ENCODE results near the gene FOXD1.
"Not testable (repeated sequence)": the region's sequence is repeated elsewhere in the genome, so short reads cannot be mapped to it uniquely, and the experiment has no call there.

FOXD1 gene

DNA sequence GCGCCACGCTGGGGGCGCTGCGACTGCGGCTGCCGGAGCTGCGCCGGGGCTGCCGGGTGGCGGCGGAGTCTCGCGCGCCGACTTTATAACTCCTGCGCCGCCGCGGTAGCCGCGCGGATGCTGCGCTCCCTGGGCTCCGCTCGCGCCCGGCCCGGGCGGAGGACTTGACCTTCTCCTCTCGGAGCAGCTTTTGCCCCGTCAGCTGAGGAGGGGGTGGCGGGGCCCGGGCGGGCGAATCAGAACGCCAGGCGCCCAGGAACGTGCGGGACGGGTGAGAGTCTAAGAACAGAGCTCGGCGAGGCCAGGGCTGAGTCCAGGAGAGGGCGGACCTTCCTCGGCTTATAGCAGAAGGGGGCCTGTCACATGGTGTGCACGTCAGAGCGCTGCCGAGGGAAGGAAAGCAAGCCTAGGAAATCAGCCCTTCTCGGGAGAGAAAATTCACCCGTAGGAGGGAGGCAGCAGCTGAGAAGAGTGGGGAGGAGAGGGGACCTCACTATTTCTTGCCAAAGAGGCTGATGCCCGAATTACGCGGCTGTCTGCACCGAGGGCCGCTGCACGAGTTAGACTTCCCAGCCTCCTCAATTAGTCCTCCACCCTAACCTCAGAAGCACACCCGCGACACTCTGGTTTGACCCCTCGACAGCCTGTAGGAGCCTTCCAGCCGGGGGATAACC, at the start of gene FOXD1:
TSS of gene FOXD1 (minus strand) at position 315 of the 674 bp plus-strand sequence. CDS start 415 bp downstream, outside the sequence.
- DNase-seq (ENCODE audit: low read depth) = peak; percentile 82

DNA sequence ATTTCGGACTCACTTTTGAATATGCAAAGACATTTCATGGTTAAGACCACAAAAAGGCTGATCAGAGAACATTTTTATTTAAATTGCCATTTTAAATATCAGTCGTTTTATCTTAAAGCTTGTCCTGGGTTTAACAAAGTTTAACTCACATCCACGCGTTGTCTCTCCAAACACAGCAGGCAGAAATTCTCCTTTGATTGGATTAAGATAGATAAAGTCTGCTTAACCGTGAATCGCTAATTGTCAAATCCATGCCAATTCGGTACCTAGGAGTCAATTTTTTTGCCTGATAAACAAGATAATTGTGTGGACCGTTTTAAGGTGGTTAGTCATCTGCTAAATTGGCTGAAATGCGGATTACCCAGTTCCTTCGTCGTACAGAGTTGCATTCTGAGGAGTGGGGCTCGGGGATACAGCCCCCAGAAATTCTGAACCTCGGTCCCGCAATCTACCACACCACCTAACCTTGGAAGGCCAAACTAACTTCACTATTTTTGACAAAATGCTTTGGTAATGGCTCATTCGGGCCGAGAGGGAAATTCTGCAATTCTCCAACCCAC, 49.0 kb upstream of the FOXD1 start:
- no peak for DNase-seq (ENCODE audit: low read depth)

DNA sequence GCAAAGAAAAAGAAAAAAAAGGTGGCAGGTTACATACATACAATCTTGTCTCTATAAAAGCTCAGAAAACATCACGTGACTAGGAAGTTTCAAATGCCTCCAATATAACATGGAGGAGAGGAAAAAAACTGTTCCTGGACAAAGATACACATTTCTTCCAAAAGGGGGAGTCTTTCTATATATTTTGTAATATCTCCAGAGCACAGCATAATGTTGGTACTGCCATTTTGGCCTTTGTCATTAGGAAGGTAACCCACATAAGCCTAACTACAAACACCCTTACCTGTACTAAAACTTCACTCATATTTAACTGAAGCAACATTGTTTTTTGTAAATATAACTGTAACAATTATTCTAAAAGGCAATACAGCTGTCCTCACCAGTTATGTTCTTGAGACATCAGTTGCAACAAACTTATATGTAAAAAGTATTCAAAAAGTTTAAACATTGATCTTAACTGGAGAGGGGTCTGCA, 48.4 kb upstream of the FOXD1 start:
- no peak for DNase-seq (ENCODE audit: low read depth)

DNA sequence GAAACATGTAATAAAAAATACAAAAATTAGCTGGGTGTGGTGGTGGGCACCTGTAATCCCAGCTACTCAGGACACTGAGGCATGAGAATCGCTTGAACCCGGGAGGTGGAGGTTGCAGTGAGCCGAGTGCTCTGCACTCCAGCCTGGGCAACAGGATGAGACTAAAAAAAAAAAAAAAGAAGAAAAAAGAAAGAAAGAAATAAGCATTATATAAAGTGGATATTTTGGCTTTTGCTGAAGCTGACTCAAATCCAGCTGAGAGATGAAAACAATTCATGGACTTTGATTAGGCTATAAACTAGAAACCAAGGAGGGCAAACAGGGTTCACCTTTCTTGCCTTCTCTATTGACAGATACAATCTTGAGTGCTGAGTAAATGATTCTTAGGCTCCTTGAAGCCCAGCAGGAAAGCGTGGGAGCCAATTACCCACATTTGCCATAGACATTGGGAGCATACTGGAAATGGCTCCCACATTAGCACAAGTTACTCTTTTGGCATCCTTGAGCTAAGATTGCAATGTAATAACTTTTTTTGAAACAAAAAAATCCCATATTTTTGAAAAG, 47.3 kb upstream of the FOXD1 start:
- DNase-seq (ENCODE audit: low read depth) = no peak

DNA sequence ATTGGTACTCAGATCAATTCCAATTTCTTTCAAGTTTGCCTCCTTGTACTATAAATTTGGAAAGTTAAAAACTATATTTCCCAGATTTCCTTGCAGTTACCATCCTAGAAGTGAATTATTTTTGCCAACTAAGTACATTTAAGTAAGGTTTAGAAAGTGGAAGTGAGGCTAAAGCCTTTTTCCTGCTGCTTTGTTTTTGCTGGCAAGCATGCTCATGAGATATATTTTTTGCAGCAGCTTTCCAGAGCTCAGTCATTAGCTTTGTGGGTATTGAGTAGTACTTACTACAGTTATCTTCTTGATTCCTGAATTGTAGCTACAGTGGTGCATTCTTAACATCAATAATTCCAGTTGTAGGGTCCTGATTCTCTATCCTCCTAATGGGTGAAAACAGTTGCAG, 46.1 kb upstream of the FOXD1 start:
- DNase-seq (ENCODE audit: low read depth) = no peak

DNA sequence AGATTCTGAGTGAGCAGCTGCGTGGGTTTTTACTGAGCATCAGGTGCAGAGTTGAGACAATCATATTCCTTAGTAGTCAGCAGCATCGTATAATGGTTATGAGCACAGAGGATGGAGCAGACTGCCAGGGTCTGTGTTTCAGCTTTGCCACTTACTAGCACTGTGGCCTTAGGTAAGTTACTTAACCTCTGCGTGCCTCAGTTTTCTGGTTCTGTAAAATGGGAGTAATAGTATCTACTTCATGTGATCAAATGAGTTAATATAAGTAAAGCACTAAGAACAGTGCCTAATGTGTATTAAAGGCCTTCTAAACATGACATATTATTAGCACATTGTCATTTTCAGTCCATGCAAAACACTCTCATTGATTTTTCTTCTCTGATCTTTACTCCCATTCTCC, 44.8 kb upstream of the FOXD1 start:
- DNase-seq (ENCODE audit: low read depth) = no peak

DNA sequence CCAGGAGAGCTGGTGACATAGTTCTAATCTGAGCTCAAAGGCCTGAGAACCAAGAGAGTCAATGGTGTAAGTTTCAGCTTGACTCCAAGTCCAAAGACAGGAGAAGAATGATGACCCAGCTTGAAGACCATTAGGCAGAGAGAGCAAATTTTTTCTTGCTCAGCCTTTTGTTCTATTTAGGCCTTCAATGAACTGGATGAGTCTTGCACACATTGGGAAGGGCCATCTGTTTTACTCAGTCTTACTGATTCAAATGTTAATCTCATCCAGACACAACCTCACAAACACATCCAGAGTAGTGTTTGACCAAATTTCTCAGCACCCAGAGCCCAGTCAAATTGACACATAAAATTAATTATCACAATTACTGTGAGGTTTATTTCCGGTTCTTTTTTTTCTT, 42.6 kb upstream of the FOXD1 start:
- no peak for DNase-seq (ENCODE audit: low read depth)

DNA sequence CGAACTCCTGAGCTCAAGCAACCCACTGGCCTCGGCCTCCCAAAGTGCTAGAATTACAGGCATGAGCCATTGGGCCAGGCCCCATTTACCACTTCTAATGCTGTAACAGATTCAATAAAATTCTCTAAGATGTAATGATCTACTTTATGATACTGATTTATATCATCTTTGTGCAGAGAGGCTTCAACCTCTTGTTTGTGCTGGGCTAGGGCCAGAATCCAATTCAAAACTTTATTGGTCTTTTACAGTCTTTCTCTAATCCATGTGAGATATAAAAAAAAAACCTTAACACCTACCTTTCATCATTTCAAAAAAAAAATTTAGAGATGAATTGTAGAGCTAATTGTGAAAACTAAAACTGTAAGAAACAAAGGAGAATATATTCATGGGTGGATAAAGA, 41.5 kb upstream of the FOXD1 start:
- no peak for DNase-seq (ENCODE audit: low read depth)

DNA sequence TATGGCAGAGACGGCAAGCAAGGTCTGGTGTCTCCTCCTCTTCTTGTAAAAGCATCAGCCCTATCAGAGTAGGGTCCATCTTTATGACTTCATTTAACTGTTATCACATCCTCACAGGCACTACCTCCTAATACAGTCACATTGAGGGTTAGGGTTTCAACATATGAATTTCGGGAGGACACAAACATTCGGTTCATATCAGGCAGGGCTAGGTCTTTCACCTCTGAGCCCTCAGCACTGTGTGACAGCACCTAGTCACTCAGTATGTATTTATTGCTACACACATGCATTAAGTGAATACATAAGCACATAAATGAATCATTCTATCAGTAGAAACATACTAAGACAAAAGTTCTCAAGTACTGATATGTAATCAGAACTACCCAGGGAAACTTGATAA, 40.2 kb upstream of the FOXD1 start:
- no peak for DNase-seq (ENCODE audit: low read depth)

DNA sequence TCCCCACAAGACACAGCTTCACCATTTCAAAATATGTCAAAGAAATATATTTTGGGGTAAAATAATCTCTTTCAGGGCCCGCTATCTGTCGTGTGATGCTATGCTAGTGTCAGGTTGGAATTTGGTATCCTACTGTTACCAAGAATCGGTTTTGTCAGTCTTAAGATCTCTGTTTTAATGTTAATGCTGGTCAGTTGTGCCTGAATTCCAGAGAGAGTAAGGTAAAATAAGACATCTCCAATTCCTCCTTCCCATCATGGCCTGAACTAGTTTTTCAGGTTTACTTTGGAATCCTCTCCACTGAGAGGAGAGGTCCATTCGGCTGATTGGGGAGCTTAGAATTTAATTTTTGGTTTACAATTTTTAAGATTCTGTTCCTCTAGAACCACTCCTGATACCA, 39.2 kb upstream of the FOXD1 start:
- DNase-seq (ENCODE audit: low read depth) = no peak

DNA sequence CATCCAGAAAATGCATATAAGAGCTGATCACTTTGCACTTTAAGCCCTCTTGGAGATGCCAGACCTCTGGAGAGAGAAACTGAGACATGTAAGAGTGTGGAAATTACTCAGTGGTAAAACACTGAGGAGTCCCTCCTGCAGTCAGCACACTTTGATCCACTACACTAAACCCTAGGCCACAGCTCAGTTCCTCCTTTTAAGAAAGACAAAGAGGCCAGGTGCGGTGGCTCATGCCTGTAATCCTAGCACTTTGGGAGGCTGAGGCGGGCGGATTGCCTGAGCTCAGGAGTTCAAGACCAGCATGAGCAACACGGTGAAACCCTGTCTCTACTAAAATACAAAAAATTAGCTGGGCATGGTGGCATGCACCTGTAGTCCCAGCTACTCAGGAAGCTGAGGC, 38.7 kb upstream of the FOXD1 start:
- DNase-seq (ENCODE audit: low read depth) = not testable (repeated sequence)

DNA sequence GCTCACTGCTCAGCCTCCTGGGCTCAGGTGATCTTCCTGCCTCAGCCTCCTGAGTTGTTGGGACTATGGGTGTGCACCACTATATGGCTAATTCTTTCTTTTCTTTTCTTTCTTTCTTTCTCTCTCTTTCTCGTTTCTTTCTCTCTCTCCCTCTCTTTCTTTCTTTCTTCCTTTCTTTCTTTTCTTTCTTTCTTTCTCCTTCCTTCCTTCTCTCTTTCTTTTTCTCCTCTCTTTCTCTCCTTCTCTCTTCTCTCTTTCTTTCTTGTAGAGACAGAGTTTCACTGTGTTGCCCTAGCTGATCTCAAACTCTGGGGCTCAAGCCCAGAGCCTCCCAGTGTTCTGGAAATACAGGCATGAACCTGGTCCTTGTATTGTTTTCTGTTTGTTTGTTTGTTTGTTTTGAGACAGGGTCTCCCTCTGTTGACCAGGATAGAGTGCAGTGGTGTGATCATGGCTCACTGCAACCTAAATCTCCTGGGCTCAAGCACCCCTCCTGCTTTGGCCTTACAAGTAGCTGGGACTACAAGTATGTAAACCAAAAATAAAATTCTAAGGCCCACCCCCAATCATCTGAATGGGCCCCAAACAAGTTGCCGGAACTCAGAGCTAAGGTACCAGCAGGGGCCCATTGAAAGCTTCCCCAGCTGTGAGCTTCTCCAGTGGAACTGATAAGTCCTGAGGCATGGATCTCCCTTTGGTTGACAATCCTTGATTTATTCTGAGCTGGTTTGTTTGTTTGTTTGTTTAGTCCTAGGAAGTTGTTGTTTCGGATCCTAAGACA, 37.7 kb upstream of the FOXD1 start:
- no peak for DNase-seq (ENCODE audit: low read depth)

DNA sequence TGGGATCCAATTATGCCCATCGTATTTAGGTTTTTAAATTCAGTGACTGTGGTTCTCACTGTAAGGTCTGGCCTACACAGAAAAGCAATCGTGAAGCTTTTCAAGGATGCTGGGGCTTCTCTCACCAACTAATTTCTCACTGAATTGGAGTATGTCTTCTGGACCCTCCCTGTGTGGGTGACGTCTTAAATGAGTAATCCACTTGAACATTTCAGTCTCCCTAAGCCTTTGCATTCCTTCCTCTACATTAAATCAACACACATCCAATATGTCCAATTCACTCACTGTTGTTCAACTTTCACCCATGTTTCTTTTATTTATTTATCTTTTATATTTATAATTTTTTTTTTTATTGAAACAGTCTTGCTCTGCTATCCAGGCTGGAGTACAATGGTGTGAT, 37.1 kb upstream of the FOXD1 start:
- DNase-seq (ENCODE audit: low read depth) = no peak

DNA sequence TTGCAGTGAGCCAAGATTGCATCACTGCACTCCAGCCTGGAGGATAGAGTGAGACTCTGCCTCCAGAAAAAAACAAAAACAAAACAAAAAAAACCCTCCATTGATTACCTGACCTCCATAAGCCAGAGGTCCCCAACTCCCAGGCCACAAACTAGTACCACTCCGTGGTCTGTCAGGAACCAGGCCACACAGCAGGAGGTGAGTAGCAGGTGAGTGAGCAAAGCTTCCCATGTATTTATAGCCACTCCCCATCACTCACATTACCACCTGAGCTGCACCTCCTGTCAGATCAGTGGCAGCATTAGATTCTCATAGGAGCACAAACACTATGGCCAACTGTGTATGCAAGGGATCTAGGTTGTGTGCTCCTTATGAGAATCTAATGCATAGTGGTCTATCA, 35.9 kb upstream of the FOXD1 start:
- DNase-seq (ENCODE audit: low read depth) = no peak

DNA sequence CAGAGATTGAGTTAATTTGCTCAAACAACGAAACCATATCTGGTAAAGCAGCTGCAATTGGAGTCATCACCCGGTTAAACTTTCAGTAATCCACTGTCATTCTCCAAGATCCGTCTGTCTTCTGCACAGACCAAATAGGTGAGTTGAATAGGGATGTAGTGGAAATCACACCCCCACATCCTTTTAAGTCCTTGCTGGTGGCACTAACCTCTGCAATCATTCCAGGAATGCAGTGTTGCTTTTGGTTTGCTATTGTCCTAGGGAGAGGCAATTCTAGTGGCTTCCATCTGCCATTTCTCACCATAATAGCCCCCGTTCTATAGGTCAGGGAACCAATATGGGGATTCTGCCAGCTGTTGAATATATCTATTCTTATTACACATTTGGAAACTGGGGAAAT, 35.1 kb upstream of the FOXD1 start:
- DNase-seq (ENCODE audit: low read depth) = no peak

DNA sequence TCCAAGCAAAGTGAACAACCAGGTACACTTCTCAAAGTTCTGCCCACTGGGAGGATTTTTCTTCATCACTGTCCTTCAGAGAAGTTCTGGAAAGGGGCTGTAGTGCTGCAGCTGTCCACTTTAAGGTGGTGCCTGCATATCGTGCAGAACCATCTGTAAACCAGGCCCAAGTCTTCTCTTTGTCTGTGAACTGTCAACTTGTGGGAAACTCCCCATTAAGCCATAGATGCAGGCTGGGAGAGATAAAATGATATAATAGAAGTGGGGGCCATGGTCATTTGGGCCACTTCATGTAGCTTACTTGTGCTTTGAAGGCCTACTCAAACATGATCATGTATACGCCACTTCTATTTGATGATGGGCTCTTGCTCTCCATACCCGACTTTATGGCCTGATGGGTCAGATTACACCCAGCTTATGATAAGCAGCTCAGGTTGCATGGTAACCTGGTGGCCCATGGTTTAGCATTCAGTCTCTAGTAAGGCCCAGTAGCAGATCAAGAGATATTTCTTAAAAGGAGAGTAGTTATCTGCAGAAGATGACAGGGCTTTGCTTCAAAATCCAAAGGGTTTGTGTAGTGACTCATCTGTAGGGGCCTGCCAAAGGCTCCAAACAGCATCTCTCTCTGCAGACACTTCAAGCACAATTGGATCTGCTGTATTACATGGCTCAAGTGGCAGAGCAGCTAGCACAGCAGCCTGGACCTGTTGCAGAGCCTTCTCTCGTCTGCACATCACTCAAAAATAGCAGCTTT, 34.0 kb upstream of the FOXD1 start:
- DNase-seq (ENCODE audit: low read depth) = peak; percentile 49

DNA sequence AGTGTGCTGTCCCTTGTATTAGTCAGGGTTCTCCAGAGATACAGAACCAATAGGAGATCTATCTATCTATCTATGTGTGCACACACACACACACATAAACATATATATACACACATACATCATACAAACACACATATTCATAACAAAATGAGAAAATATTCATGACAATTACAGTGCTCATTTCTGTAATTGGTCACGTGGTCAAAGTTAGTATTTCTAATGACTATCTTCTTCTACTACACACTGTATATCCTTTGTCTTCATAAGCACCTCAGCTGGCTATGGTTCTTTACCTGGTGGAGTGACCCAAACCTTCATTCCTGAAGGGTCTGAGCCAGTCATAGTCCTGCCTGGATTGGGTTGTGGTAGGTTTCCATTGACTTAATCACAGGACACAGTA, 31.9 kb upstream of the FOXD1 start:
- no peak for DNase-seq (ENCODE audit: low read depth)

DNA sequence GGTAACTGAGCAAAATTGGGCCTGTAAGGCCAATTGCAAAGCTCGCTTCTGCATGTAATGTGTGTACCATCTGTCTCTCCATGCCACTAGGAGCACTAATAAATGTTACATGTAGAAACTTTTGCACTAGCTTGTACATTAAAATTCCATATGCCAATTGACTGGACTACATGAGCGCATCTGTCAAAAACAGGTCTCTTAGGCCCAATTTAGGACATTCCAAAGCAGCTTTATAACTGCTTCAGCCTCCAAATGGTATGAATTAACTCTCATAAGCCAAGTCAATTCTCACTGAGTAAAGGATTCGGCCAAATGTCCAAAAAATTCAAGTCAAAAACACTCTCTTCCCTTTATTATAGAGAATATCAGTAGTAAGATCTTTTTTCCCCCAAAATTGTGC, 23.5 kb upstream of the FOXD1 start:
- DNase-seq (ENCODE audit: low read depth) = no peak

DNA sequence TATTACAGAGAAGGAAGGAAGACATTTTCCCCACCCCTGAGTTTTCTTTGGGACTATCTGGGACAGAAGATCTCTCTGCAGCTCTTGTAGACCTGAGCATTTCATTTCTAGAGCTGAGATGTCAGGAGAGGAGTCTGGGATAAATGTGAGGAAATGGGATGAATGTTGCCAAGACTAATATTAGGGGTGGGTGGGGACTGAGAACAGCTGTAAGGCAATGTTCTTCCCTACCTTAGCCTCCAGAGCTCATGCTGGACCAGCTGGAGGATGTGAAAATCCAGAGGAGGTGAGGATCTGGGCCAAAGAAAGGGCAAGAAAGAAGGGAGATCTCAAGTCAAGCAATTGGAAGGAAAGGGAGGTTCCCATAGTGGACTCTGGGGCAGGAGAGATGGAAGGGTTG, 23.1 kb upstream of the FOXD1 start:
- no peak for DNase-seq (ENCODE audit: low read depth)

DNA sequence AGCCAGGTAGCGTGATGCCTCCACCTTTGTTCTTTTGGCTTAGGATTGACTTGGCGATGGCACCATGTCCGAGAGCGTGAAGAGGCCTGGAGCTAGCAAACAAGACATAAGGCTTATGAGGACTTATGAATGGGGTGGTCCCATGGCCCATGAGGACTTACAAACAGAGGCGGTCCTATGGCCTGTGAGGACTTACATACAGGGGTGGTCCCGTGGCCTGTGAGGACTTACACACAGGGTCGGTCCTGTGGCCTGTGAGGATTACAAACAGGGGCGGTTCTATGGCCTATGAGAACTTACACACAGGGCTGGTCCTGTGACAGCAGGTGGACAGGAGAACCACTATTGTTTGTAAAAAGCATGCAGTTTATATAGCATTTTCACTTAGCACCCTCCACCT, 21.3 kb upstream of the FOXD1 start:
- no peak for DNase-seq (ENCODE audit: low read depth)

DNA sequence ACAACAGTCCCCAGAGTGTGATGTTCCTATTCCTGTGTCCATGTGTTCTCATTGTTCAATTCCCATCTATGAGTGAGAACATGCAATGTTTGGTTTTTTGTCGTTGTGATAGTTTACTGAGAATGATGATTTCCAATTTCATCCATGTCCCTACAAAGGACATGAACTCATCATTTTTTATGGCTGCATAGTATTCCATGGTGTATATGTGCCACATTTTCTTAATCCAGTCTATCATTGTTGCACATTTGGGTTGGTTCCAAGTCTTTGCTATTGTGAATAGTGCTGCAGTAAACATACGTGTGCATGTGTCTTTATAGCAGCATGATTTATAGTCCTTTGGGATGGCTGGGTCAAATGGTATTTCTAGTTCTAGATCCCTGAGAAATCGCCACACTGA, 20.1 kb upstream of the FOXD1 start:
- not testable (repeated sequence) for DNase-seq (ENCODE audit: low read depth)

DNA sequence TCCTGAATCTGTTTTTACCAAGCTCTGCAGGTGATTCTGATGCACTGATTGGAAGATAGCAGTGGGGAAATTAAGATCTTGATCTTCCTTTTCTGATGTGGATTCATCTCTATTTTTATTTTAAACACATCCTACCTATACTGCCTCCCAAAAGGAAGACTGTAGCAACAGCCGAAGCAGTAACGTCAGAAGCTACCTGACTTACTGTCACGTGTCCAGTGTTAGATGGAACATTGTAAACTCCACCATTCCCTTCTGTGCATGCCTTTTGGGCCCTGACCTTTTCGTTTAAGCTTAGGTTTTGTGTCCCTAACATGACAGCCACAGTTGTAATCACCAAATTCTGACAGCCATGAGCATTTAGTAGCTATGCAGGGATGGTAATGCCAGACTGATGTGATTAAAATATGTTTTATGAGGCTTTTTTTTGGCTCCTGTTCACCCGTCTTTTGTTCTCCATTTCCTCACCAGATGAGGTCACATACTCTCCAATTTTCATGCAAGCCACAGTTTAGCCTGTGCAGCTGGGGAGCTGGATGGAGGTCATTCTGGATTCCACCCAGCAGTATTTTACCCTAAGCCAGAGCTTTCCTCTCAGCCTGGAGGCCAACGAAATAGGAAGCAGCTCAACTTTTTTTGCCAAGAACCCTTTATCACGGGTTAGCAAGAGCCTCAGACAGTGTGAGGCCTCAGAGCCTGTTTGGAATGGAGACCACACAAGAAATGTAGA, 15.6 kb upstream of the FOXD1 start:
- peak; percentile 75 for DNase-seq (ENCODE audit: low read depth)

Measured in GM04503 (cell line).